Heart left ventricle (tissue), 16 donors: Measurements from ENCODE around the gene SCP2. TPM values are rescaled to one million over a fixed set of nuclear protein-coding genes. Genes with fewer than 3 reads are reported as not detected.
"Not testable (repeated sequence)": the region's sequence is repeated elsewhere in the genome, so short reads cannot be mapped to it uniquely, and the experiment has no call there.

Source experiments
- ATAC-seq, 4 donors: fragments of 200-7000 bp; cut with Tn5 transposase; one replicate each; pipeline ENCODE4 v1.9.1; 2020 to 2022; ENCODE audit warnings: moderate library complexity in 4 of 4, mild to moderate bottlenecking in 3 of 4, moderate number of reproducible peaks in 1 of 4
- DNase-seq, 5 donors: peaks; one replicate each; pipeline ENCODE4 v3.0.0-alpha.2; 2020
- H3K27ac ChIP-seq, 12 donors: fragments of 200-600 bp; sonication (generic) in 4 of 12; one replicate each; pipeline versions ENCODE4 v1.5.0 to v1.8.0; 2016 to 2022; ENCODE audit warnings: mild to moderate bottlenecking in 2 of 12
- H3K27me3 ChIP-seq, 9 donors: fragments of 200-600 bp; sonication (generic) in 2 of 9; one replicate each; pipeline versions ENCODE4 v1.5.1 to v1.8.0; 2016 to 2022; ENCODE audit warnings: mild to moderate bottlenecking in 3 of 9
- H3K36me3 ChIP-seq, 9 donors: fragments of 200-600 bp; sonication (generic) in 2 of 9; one replicate each; pipeline versions ENCODE4 v1.5.0 to v1.8.0; 2018 to 2022; ENCODE audit warnings: mild to moderate bottlenecking in 2 of 9
- H3K4me1 ChIP-seq, 12 donors: fragments of 200-600 bp; sonication (generic) in 4 of 12; one replicate each; pipeline versions ENCODE4 v1.5.0 to v1.8.0; 2016 to 2022; ENCODE audit warnings: mild to moderate bottlenecking in 3 of 12
- H3K4me3 ChIP-seq, 12 donors: fragments of 200-600 bp; sonication (generic) in 4 of 12; one replicate each; pipeline versions ENCODE4 v1.5.0 to v1.8.0; 2017 to 2022; ENCODE audit warnings: mild to moderate bottlenecking in 9 of 12, moderate library complexity in 4 of 12
- H3K9me3 ChIP-seq, 12 donors: fragments of 200-600 bp; sonication (generic) in 4 of 12; one replicate each; pipeline versions ENCODE4 v1.5.0 to v1.8.0; 2016 to 2022; ENCODE audit warnings: mild to moderate bottlenecking in 1 of 12
- POLR2A ChIP-seq, 2 donors: fragments of 450-650 bp; IDR thresholded peaks; one replicate each; pipeline ENCODE4 v1.6.1; 2017; ENCODE audit warnings: antibody characterized with exemption in 2 of 2, mild to moderate bottlenecking in 2 of 2, moderate library complexity in 2 of 2
- whole genome bisulfite sequencing, 4 donors: extraction: QIAGEN DNeasy Blood & Tissue Kit in 2 of 4; methylation state at CpG; one replicate each; pipeline versions ENCODE4 v1.1.5 to v1.1.7; 2013 to 2018; 5-methylcytosine and 5-hydroxymethylcytosine counted together
- intact Hi-C, 10 donors: fragments of 100-400 bp; cut with DNase I; formaldehyde crosslinking; loops; one replicate each; pipeline versions ENCODE4 v1.11.1 to v1.14.2; 2022
- polyA plus RNA-seq, 2 donors: library from polyadenylated mRNA; stranded (reverse); fragments of 200-250 nt; gene quantifications; one replicate each; pipeline ENCODE4 v1.2.3, GENCODE V29; 2013
- total RNA-seq, 9 donors: library from RNA; depleted of rRNA in 2 of 9; stranded (reverse); fragments of >200 nt in 2 of 9; fragmentation: NEBNext Ultra II Directional in 3 of 9; extraction: Animal tissue kit (Norgen Biotek cat#: 25700) in 3 of 9; gene quantifications; one replicate each; pipeline versions ENCODE4 v1.1.0 to v1.2.4, GENCODE V29; 2016 to 2023
- TF ChIP-seq, protein P1 (sequence below), 12 donors: fragments of 200-600 bp; sonication (generic) in 4 of 12; IDR thresholded peaks; one replicate each; pipeline versions ENCODE4 v1.5.0 to v1.8.0; 2018 to 2022; ENCODE audit warnings: antibody characterized with exemption in 12 of 12, mild to moderate bottlenecking in 5 of 12
- donor health status: ischemic (EF 13 %, LVEDD 7.1; RV severe dilation, severe dysfunction).
- donor health status: healthy with polysubstance abuse.
- donor health status: DM: no; HTN: yes; CAD: no.
- donor health status: DM: no; HTN: no; CAD: no.
- donor health status: ischemic (EF 25% LVEDD 6.9; RV normal size, moderate dysfunction).
- donor health status: ischemic (EF 25% LVEDD 5.7; RV mildly dilated, moderate dysfunction).
- donor health status: healthy.
- donor health status: DM: yes; HTN: yes; CAD: no.
- donor health status: ischemic (EF 35%, LVEDD 5.7; RV mildly dilated, moderate dysfunction).
- donor health status: nonischemic (EF 11% LVEDD 7.7; RV severe dilation, severe dysfunction).
- donor health status: DM: yes; HTN: yes; CAD: no.
- donor health status: PGD.
- donor health status: ischemic (EF 29% LVEDD 5.4; RV normal size, mild dysfunction).
- donor health status: nonischemic (EF 23%, LVEDD 6.1; RV moderate dilation, normal function).

SCP2 gene
- total and polyA plus RNA-seq, 11 donors, result 83.4 to 143 (median 132) TPM

DNA sequence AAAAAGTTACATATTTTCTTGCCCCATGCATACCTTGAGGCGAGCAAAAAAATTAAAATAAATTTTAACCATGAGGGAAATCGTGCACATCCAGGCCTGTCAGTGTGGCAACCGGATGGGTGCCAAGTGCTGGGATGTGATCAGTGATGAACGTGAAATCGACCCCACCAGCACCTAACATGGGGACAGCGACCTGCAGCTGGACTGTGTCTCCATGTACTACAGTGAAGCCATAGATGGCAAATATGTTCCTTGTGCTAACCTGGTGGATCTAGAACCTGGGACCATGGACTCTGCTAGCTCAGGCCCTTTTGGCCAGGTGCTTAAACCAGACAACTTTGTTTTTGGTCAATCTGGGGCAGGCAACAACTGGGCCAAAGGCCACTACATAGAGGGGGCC, 67.6 kb downstream of the SCP2 start:
- TF ChIP-seq POLR2A (IDR thresholded peaks at IDR 0.05), result no peak
- TF ChIP-seq, protein P1, sequence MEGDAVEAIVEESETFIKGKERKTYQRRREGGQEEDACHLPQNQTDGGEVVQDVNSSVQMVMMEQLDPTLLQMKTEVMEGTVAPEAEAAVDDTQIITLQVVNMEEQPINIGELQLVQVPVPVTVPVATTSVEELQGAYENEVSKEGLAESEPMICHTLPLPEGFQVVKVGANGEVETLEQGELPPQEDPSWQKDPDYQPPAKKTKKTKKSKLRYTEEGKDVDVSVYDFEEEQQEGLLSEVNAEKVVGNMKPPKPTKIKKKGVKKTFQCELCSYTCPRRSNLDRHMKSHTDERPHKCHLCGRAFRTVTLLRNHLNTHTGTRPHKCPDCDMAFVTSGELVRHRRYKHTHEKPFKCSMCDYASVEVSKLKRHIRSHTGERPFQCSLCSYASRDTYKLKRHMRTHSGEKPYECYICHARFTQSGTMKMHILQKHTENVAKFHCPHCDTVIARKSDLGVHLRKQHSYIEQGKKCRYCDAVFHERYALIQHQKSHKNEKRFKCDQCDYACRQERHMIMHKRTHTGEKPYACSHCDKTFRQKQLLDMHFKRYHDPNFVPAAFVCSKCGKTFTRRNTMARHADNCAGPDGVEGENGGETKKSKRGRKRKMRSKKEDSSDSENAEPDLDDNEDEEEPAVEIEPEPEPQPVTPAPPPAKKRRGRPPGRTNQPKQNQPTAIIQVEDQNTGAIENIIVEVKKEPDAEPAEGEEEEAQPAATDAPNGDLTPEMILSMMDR (IDR thresholded peaks at IDR 0.05), result no peak
- Histone ChIP-seq H3K36me3 (peaks cover 0 to 47% (median 23%) of the 10 kb centered on the region in 9 donors), H3K9me3 (no peaks in the 10 kb centered on the region), H3K27ac (no peak overlapping the region), H3K4me3 (no peak overlapping the region), H3K4me1 (no peaks in the 10 kb centered on the region), H3K27me3 (no peaks in the 10 kb centered on the region)
- ATAC-seq, result no peak
- no peak for DNase-seq
- 86 to 96% (median 89%) methylated on average over 6 of the region's 6 CpGs for WGBS, 4 donors
- intact Hi-C loops, result no loop called here

DNA sequence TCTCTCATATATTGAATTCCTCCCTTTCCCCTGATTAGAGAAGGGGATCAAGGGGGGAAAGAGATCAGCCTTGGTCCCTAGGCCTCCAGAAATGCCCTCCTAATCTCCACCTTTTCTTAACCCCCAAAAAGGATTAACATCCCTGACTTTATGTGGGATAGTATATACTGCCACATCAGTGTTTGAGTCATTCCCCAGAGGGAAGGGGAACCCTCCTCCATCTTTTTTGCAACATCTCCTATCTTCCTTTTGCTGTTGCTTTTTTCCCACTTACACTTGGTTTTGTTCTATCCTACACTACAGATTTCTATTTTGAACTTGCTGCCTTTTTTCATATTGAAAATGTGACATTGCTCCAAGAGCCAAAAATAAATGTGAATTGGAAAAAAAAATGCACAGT, 69.6 kb downstream of the SCP2 start:
- ATAC-seq, result no peak
- intact Hi-C loops, result no loop called here

DNA sequence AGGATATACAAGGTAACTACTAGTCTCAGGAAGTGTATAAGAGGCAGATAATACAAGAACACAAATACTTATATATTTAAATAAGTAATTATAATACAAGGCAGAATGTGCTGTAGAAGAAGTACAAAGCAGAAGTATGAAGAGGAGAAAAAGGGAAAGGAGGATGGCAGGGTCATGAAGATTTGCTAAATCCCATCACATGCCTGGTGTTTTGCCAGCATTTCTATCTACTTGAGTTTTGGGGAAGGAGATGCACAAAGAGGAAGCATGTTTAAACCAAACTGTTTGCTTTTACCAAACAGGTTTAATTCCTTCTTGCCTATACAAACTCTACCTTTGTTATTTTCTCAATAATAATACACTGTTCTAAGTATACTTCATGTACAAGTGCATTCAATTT, 74.1 kb downstream of the SCP2 start:
- Histone ChIP-seq H3K36me3 (peaks cover 0 to 31% (median 11%) of the 10 kb centered on the region in 9 donors), H3K27me3 (no peaks in the 10 kb centered on the region), H3K9me3 (no peaks in the 10 kb centered on the region), H3K4me3 (no peak overlapping the region), H3K4me1 (peaks cover 0 to 3% (median 0%) of the 10 kb centered on the region in 12 donors), H3K27ac (no peak overlapping the region)
- ATAC-seq (no peak), DNase-seq (no peak)
- intact Hi-C loops, result no loop called here
- no peak for TF ChIP-seq POLR2A (IDR thresholded peaks at IDR 0.05)
- TF ChIP-seq, protein P1 (IDR thresholded peaks at IDR 0.05), result no peak

More for the DNA sequence above, 69.6 kb downstream of the SCP2 start:
- Histone ChIP-seq H3K9me3 (no peaks in the 10 kb centered on the region), H3K4me3 (no peak overlapping the region), H3K36me3 (peaks cover 0 to 36% (median 19%) of the 10 kb centered on the region in 9 donors), H3K27ac (no peak overlapping the region), H3K27me3 (no peaks in the 10 kb centered on the region), H3K4me1 (peaks cover 0 to 3% (median 0%) of the 10 kb centered on the region in 12 donors)
- no peak for TF ChIP-seq POLR2A (IDR thresholded peaks at IDR 0.05)
- TF ChIP-seq, protein P1 (IDR thresholded peaks at IDR 0.05), result no peak
- no peak for DNase-seq

DNA sequence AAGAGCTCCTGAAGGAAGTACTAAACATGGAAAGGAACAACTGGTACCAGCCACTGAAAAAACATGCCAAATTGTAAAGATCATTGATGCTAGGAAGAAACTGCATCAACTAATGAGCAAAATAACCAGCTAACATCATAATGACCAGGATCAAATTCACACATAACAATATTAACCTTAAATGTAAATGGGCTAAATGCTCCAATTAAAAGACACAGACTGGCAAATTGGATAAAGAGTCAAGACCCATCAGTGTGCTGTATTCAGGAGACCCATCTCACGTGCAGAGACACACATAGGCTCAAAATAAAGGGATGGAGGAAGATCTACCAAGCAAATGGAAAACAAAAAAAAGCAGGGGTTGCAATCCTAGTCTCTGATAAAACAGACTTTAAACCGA, 79.5 kb downstream of the SCP2 start:
- peaks cover 0 to 31% (median 11%) of the 10 kb centered on the region in 9 donors for H3K36me3 ChIP-seq
- H3K9me3 ChIP-seq, ATAC-seq, H3K27ac ChIP-seq, H3K27me3 ChIP-seq, DNase-seq, intact Hi-C loops, H3K4me3 ChIP-seq, H3K4me1 ChIP-seq: not testable (repeated sequence)
- WGBS, 4 donors, result 75 to 90% (median 82%) methylated on average over 1 to 2 of the region's 2 CpGs

DNA sequence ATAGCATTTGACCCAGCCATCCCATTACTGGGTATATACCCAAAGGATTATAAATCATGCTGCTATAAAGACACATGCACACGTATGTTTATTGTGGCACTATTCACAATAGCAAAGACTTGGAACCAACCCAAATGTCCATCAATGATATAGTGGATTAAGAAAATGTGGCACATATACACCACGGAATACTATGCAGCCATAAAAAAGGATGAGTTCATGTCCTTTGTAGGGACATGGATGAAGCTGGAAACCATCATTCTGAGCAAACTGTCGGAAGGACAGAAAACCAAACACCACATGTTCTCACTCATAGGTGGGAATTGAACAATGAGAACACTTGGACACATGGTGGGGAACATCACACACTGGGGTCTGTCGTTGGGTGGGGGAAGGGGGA, 83.2 kb downstream of the SCP2 start:
- intact Hi-C loops, result loop anchor here in 2 of 10 donors (5.0 to 10.0 kb wide), 2 partner anchors 172 to 175 kb away; no protein-coding TSS in a partner anchor
- not testable (repeated sequence) for H3K36me3 ChIP-seq, ATAC-seq

More for the DNA sequence above, 83.2 kb downstream of the SCP2 start:
- H3K27me3 ChIP-seq, H3K4me3 ChIP-seq, H3K4me1 ChIP-seq, H3K27ac ChIP-seq, H3K9me3 ChIP-seq, DNase-seq: not testable (repeated sequence)
- 88 to 95% (median 90%) methylated on average over 4 of the region's 4 CpGs for WGBS, 4 donors
